OCI-LY3 (cell line): Measurements from ENCODE around the gene HPCAL1.

Experiments used
- H2AFZ ChIP-seq: fragments of 200-600, 300-600 bp; shearing (Covaris generic); 2 replicates; pipeline ENCODE4 v1.6.0; 2014; ENCODE audit warnings: antibody characterized with exemption, low read depth, low read length
- H3K27ac ChIP-seq: fragments of 200-600, 300-600 bp; sonication (generic); 2 replicates; pipeline ENCODE4 v1.5.1; 2014; ENCODE audit warnings: mild to moderate bottlenecking, low read length, moderate library complexity, mixed read lengths
- H3K27me3 ChIP-seq: fragments of 200-600, 300-600 bp; sonication (generic); 2 replicates; pipeline ENCODE4 v1.6.1; 2014; ENCODE audit warnings: low read depth, low read length, mixed read lengths
- H3K36me3 ChIP-seq: fragments of 200-600, 300-600 bp; sonication (generic); replicated peaks from 2 replicates; pipeline ENCODE3; 2014; ENCODE audit warnings: low read depth, low read length, mixed read lengths
- H3K4me1 ChIP-seq: fragments of 300-600, 200-600 bp; sonication (generic); 2 replicates; pipeline ENCODE4 v1.6.1; 2014; ENCODE audit warnings: low read length, mixed read lengths
- H3K4me2 ChIP-seq: fragments of 200-600, 300-600 bp; sonication (generic); 2 replicates; pipeline ENCODE4 v1.6.1; 2014; ENCODE audit warnings: low read length, mixed read lengths
- H3K4me3 ChIP-seq: fragments of 300-600, 200-600 bp; sonication (generic); 2 replicates; pipeline ENCODE4 v1.5.1; 2014; ENCODE audit warnings: antibody characterized with exemption, mild to moderate bottlenecking, low read length, moderate library complexity
- H3K79me2 ChIP-seq: fragments of 300-600, 200-600 bp; shearing (Covaris generic); 2 replicates; pipeline ENCODE4 v1.6.1; 2014; ENCODE audit warnings: mild to moderate bottlenecking, low read length, mixed read lengths
- H3K9ac ChIP-seq: fragments of 300-600, 200-600 bp; shearing (Covaris generic); 2 replicates; pipeline ENCODE4 v1.6.0; 2014; ENCODE audit warnings: mild to moderate bottlenecking, low read length, moderate library complexity
- H3K9me3 ChIP-seq: fragments of 200-600, 300-600 bp; shearing (Covaris generic); 2 replicates; pipeline ENCODE4 v1.6.1; 2014; ENCODE audit warnings: low read length, mixed read lengths; ENCODE audit not compliant: insufficient read depth
- H4K20me1 ChIP-seq: fragments of 200-600, 300-600 bp; sonication (generic); 2 replicates; pipeline ENCODE4 v1.6.1; 2016; ENCODE audit warnings: low read length, mixed read lengths; ENCODE audit not compliant: insufficient read depth
- CTCF ChIP-seq: fragments of 200-600, 300-600 bp; sonication (generic); IDR thresholded peaks from 2 replicates; pipeline ENCODE4 v1.5.1; 2014; ENCODE audit warnings: antibody characterized with exemption, low read length, low read depth
- EZH2phosphoT487 ChIP-seq: fragments of 200-600 bp; shearing (Covaris generic); IDR thresholded peaks from 2 replicates; pipeline ENCODE4 v1.6.1; 2018; ENCODE audit warnings: antibody characterized with exemption, mixed run types, low read depth

HPCAL1 gene

DNA sequence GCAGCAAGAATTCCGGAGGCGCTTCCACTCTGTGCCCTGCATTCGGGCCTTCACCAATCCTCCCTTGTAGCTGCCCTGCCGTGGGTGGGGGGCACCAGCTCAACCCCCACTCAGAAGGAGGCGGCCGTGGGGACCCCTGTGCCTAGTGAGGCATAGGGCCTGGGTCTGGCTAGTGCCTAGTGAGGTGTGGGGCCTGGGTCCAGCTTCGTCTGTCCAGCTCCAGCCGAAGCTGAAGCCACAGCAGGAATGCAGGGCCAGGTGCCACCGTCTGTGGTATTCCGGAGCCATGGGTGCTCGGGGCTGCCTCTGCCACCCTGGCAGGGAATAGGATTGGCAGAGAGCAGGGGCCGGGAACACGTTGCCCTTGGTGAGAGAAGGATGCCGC, 133.1 kb downstream of the HPCAL1 start:
- no peak overlapping the region for H3K27ac ChIP-seq
- peaks cover 26% of the 10 kb centered on the region for H3K36me3 ChIP-seq
- no peak overlapping the region for H3K4me3 ChIP-seq
- peaks cover 5% of the 10 kb centered on the region for H3K4me1 ChIP-seq
- H2AFZ ChIP-seq: no peak overlapping the region
- H3K79me2 ChIP-seq: no peaks in the 10 kb centered on the region
- peaks cover 16% of the 10 kb centered on the region for H4K20me1 ChIP-seq
- peaks cover 7% of the 10 kb centered on the region for H3K27me3 ChIP-seq
- TF ChIP-seq CTCF (no peak), EZH2phosphoT487 (no peak)
- H3K4me2 ChIP-seq: no peak overlapping the region
- H3K9me3 ChIP-seq: no peaks in the 10 kb centered on the region
- no peak overlapping the region for H3K9ac ChIP-seq

- TF ChIP-seq CTCF: no peak
- TF ChIP-seq EZH2phosphoT487: no peak
- Histone ChIP-seq H3K4me3 (no peak overlapping the region), H2AFZ (no peak overlapping the region), H3K27ac (no peak overlapping the region), H3K4me2 (no peak overlapping the region), H3K27me3 (peaks cover 7% of the 10 kb centered on the region), H3K36me3 (peaks cover 33% of the 10 kb centered on the region), H3K79me2 (no peaks in the 10 kb centered on the region), H4K20me1 (peaks cover 19% of the 10 kb centered on the region), H3K9ac (no peak overlapping the region), H3K9me3 (no peaks in the 10 kb centered on the region), H3K4me1 (peaks cover 5% of the 10 kb centered on the region)
These were observed 133.9 kb downstream of the HPCAL1 start for GRCh38 chr2:10436583-10437110.

- Histone ChIP-seq H3K27ac (no peak overlapping the region), H4K20me1 (peaks cover 25% of the 10 kb centered on the region)
- no peak for TF ChIP-seq CTCF
- TF ChIP-seq EZH2phosphoT487: no peak
These were observed 135.1 kb downstream of the HPCAL1 start for GRCh38 chr2:10437806-10438205.

GRCh38 chr2:10438688-10439087, 136.0 kb downstream of the HPCAL1 start:
- no peak overlapping the region for H3K4me3 ChIP-seq
- H3K4me2 ChIP-seq: no peak overlapping the region
- no peak for TF ChIP-seq EZH2phosphoT487
- no peak for TF ChIP-seq CTCF
- H3K27ac ChIP-seq: no peak overlapping the region
- no peak overlapping the region for H3K9ac ChIP-seq
- H3K9me3 ChIP-seq: no peaks in the 10 kb centered on the region
- H4K20me1 ChIP-seq: peaks cover 34% of the 10 kb centered on the region
- no peaks in the 10 kb centered on the region for H3K27me3 ChIP-seq
- H3K79me2 ChIP-seq: peaks cover 8% of the 10 kb centered on the region; the same call in 1 of the 2 replicates
- peaks cover 5% of the 10 kb centered on the region for H3K4me1 ChIP-seq
- no peak overlapping the region for H2AFZ ChIP-seq
- peaks cover 51% of the 10 kb centered on the region for H3K36me3 ChIP-seq

More at GRCh38 chr2:10437806-10438205, 135.1 kb downstream of the HPCAL1 start:
- Histone ChIP-seq H3K4me3 (no peak overlapping the region), H3K36me3 (peaks cover 43% of the 10 kb centered on the region), H3K9me3 (no peaks in the 10 kb centered on the region), H3K4me2 (no peak overlapping the region), H3K4me1 (peaks cover 5% of the 10 kb centered on the region), H3K79me2 (0 out of 2 replicates have a peak, but pooled peaks cover under 1% of the 10 kb centered on the region), H3K27me3 (peaks cover 5% of the 10 kb centered on the region), H2AFZ (no peak overlapping the region), H3K9ac (no peak overlapping the region)
